Neural cell (in vitro differentiated cells): ENCODE data around the gene LBX2. TPM values are rescaled to one million over a fixed set of nuclear protein-coding genes. Genes with fewer than 3 reads are reported as not detected.
"Not testable (repeated sequence)": the region's sequence is repeated elsewhere in the genome, so short reads cannot be mapped to it uniquely, and the experiment has no call there.

ENCODE experiments used
- H2AFZ ChIP-seq: fragments of 200-600, 300-800 bp; sonication (generic), shearing (Covaris generic); 2 replicates; pipeline ENCODE4 v1.6.0; 2014; ENCODE audit warnings: low read depth, mild to moderate bottlenecking, antibody characterized with exemption, low read length, moderate library complexity
- H3F3A ChIP-seq: fragments of 200-600 bp; shearing (Covaris generic); 2 replicates; pipeline ENCODE4 v1.6.1; 2016; ENCODE audit warnings: mild to moderate bottlenecking, moderate library complexity, mixed read lengths, antibody characterized with exemption, low read length; ENCODE audit not compliant: insufficient read depth, poor library complexity, severe bottlenecking
- H3K27ac ChIP-seq: fragments of 200-600, 300-800 bp; sonication (generic), shearing (Covaris generic); 2 replicates; pipeline ENCODE4 v1.5.1; 2014; ENCODE audit warnings: mild to moderate bottlenecking, low read length, moderate library complexity
- H3K27me3 ChIP-seq: fragments of 300-800, 200-600 bp; sonication (generic), shearing (Covaris generic); 2 replicates; pipeline ENCODE4 v1.6.0; 2014; ENCODE audit warnings: mild to moderate bottlenecking, low read depth, low read length, moderate library complexity; ENCODE audit not compliant: insufficient read depth
- H3K36me3 ChIP-seq: fragments of 300-800, 200-600 bp; sonication (generic), shearing (Covaris generic); 2 replicates; pipeline ENCODE4 v1.5.1; 2014; ENCODE audit warnings: mild to moderate bottlenecking, antibody characterized with exemption, low read length, moderate library complexity; ENCODE audit not compliant: insufficient read depth
- H3K4me2 ChIP-seq: fragments of 300-800, 200-600 bp; sonication (generic), shearing (Covaris generic); 2 replicates; pipeline ENCODE4 v1.6.0; 2014; ENCODE audit warnings: mild to moderate bottlenecking, low read length
- H3K4me3 ChIP-seq: fragments of 300-800, 200-600 bp; sonication (generic), shearing (Covaris generic); 2 replicates; pipeline ENCODE4 v1.5.1; 2014; ENCODE audit warnings: mild to moderate bottlenecking, low read length, moderate library complexity
- H3K79me2 ChIP-seq: fragments of 200-600 bp; shearing (Covaris generic); replicated peaks from 2 replicates; pipeline ENCODE4 v1.6.0; 2014; ENCODE audit warnings: mild to moderate bottlenecking, low read length, moderate library complexity; ENCODE audit not compliant: insufficient read depth
- H3K9ac ChIP-seq: fragments of 300-800, 200-600 bp; sonication (generic), shearing (Covaris generic); 2 replicates; pipeline ENCODE4 v1.6.1; 2016; ENCODE audit warnings: mild to moderate bottlenecking, low read length, mixed read lengths
- H3K9me2 ChIP-seq: fragments of 200-600 bp; shearing (Covaris generic); 2 replicates; pipeline ENCODE4 v1.6.1; 2016; ENCODE audit warnings: mild to moderate bottlenecking, low read length, mixed read lengths; ENCODE audit not compliant: insufficient read depth
- H3K9me3 ChIP-seq: fragments of 200-600, 300-800 bp; sonication (generic), shearing (Covaris generic); 2 replicates; pipeline ENCODE4 v1.6.1; 2016; ENCODE audit warnings: mild to moderate bottlenecking, mixed run types, low read length, moderate library complexity, mixed read lengths
- H4K20me1 ChIP-seq: fragments of 200-600 bp; shearing (Covaris generic); 2 replicates; pipeline ENCODE4 v1.6.1; 2016; ENCODE audit warnings: mild to moderate bottlenecking, mixed run types; ENCODE audit not compliant: insufficient read depth
- EP300 ChIP-seq: fragments of 450-650 bp; conservative IDR thresholded peaks from 2 replicates; pipeline ENCODE4 v1.6.1; 2014; ENCODE audit warnings: antibody characterized with exemption, mild to moderate bottlenecking, moderate library complexity; ENCODE audit not compliant: poor library complexity, severe bottlenecking
- EZH2 ChIP-seq: fragments of 200-600, 300-800 bp; shearing (Covaris generic), sonication (generic); IDR thresholded peaks from 2 replicates; pipeline ENCODE4 v1.6.1; 2014; ENCODE audit warnings: antibody characterized with exemption, low read length, borderline replicate concordance, mild to moderate bottlenecking; ENCODE audit not compliant: insufficient read depth, poor library complexity, severe bottlenecking
- MXI1 ChIP-seq: fragments of 450-650 bp; conservative IDR thresholded peaks from 2 replicates; pipeline ENCODE4 v1.6.1; 2014; ENCODE audit warnings: antibody characterized with exemption, mild to moderate bottlenecking; ENCODE audit not compliant: poor library complexity, severe bottlenecking
- POLR2AphosphoS5 ChIP-seq: IDR thresholded peaks from 2 replicates; pipeline ENCODE4 v1.6.1; 2012
- RAD21 ChIP-seq: fragments of 450-650 bp; conservative IDR thresholded peaks from 2 replicates; pipeline ENCODE4 v1.6.1; 2014; ENCODE audit warnings: antibody characterized with exemption, mild to moderate bottlenecking, moderate library complexity
- SMC3 ChIP-seq: fragments of 450-650 bp; conservative IDR thresholded peaks from 2 replicates; pipeline ENCODE4 v1.6.1; 2014; ENCODE audit warnings: antibody characterized with exemption, mild to moderate bottlenecking, moderate library complexity; ENCODE audit not compliant: poor library complexity
- TAF1 ChIP-seq: IDR thresholded peaks from 2 replicates; pipeline ENCODE4 v1.6.1; 2012; ENCODE audit warnings: low read depth
- polyA plus RNA-seq: library from polyadenylated mRNA; depleted of rRNA; stranded (reverse); fragments of >200 nt; gene quantifications from 2 replicates; pipeline ENCODE4 v1.2.3, GENCODE V29; 2014
- TF ChIP-seq, protein P1 (sequence below): IDR thresholded peaks from 2 replicates; pipeline ENCODE4 v1.6.1; 2012; ENCODE audit warnings: borderline replicate concordance
- TF ChIP-seq, protein P2 (sequence below): fragments of 450-650 bp; IDR thresholded peaks from 2 replicates; pipeline ENCODE4 v1.5.1; 2014; ENCODE audit warnings: antibody characterized with exemption, mild to moderate bottlenecking, moderate library complexity; ENCODE audit not compliant: poor library complexity, severe bottlenecking

Gene LBX2
- polyA plus RNA-seq, 1 donor from 2014 or later: not detected

- no peaks in the 10 kb centered on the region for H3K9me2 ChIP-seq
- peak within 1 kb of the TSS; percentile 94 for H3K27ac ChIP-seq
- H2AFZ ChIP-seq: peak within 1 kb of the TSS; percentile 99
- peak; percentile 90 for TF ChIP-seq MXI1
- peak; percentile 52 for TF ChIP-seq EP300
- TF ChIP-seq, protein P1, sequence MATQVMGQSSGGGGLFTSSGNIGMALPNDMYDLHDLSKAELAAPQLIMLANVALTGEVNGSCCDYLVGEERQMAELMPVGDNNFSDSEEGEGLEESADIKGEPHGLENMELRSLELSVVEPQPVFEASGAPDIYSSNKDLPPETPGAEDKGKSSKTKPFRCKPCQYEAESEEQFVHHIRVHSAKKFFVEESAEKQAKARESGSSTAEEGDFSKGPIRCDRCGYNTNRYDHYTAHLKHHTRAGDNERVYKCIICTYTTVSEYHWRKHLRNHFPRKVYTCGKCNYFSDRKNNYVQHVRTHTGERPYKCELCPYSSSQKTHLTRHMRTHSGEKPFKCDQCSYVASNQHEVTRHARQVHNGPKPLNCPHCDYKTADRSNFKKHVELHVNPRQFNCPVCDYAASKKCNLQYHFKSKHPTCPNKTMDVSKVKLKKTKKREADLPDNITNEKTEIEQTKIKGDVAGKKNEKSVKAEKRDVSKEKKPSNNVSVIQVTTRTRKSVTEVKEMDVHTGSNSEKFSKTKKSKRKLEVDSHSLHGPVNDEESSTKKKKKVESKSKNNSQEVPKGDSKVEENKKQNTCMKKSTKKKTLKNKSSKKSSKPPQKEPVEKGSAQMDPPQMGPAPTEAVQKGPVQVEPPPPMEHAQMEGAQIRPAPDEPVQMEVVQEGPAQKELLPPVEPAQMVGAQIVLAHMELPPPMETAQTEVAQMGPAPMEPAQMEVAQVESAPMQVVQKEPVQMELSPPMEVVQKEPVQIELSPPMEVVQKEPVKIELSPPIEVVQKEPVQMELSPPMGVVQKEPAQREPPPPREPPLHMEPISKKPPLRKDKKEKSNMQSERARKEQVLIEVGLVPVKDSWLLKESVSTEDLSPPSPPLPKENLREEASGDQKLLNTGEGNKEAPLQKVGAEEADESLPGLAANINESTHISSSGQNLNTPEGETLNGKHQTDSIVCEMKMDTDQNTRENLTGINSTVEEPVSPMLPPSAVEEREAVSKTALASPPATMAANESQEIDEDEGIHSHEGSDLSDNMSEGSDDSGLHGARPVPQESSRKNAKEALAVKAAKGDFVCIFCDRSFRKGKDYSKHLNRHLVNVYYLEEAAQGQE: peak; percentile 83
- peak; percentile 91 for TF ChIP-seq TAF1
- TF ChIP-seq POLR2AphosphoS5: peak; percentile 99
- TF ChIP-seq SMC3: peak; percentile 41
- TF ChIP-seq, protein P2, sequence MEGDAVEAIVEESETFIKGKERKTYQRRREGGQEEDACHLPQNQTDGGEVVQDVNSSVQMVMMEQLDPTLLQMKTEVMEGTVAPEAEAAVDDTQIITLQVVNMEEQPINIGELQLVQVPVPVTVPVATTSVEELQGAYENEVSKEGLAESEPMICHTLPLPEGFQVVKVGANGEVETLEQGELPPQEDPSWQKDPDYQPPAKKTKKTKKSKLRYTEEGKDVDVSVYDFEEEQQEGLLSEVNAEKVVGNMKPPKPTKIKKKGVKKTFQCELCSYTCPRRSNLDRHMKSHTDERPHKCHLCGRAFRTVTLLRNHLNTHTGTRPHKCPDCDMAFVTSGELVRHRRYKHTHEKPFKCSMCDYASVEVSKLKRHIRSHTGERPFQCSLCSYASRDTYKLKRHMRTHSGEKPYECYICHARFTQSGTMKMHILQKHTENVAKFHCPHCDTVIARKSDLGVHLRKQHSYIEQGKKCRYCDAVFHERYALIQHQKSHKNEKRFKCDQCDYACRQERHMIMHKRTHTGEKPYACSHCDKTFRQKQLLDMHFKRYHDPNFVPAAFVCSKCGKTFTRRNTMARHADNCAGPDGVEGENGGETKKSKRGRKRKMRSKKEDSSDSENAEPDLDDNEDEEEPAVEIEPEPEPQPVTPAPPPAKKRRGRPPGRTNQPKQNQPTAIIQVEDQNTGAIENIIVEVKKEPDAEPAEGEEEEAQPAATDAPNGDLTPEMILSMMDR: peak; percentile 26
- TF ChIP-seq RAD21: no peak
- TF ChIP-seq EZH2: no peak
- H3F3A ChIP-seq: peaks cover 3% of the 10 kb centered on the region
- H3K79me2 ChIP-seq: no peaks in the 10 kb centered on the region
- H4K20me1 ChIP-seq: no peaks in the 10 kb centered on the region
- H3K4me3 ChIP-seq: peak within 1 kb of the TSS; percentile 83
- H3K27me3 ChIP-seq: no peaks in the 10 kb centered on the region
- peak within 1 kb of the TSS; percentile 84 for H3K9ac ChIP-seq
- H3K36me3 ChIP-seq: no peaks in the 10 kb centered on the region
- H3K9me3 ChIP-seq: no peaks in the 10 kb centered on the region
- H3K4me2 ChIP-seq: peak within 1 kb of the TSS; percentile 68
Observed at GRCh38 chr2:74472086-74472944, 27.1 kb downstream of the LBX2 start, which contains the start of gene MRPL53. TSS of gene MRPL53 (minus strand) at chr2:74472680. CDS start at chr2:74472660, 20 bp downstream.

GRCh38 chr2:74471332-74472065, 27.9 kb downstream of the LBX2 start:
- Histone ChIP-seq H2AFZ (peak overlapping the region; percentile 99), H3K79me2 (no peaks in the 10 kb centered on the region), H3F3A (peaks cover 3% of the 10 kb centered on the region), H3K36me3 (no peaks in the 10 kb centered on the region), H3K4me2 (peak overlapping the region; percentile 68), H3K27ac (peak overlapping the region; percentile 94), H3K9me3 (no peaks in the 10 kb centered on the region), H3K9me2 (no peaks in the 10 kb centered on the region), H3K4me3 (peak overlapping the region; percentile 83), H3K9ac (peak overlapping the region; percentile 84), H3K27me3 (no peaks in the 10 kb centered on the region), H4K20me1 (no peaks in the 10 kb centered on the region)
- TF ChIP-seq EP300 (no peak), SMC3 (no peak), TAF1 (no peak), RAD21 (no peak), EZH2 (no peak), MXI1 (no peak), POLR2AphosphoS5 (no peak)
- TF ChIP-seq, protein P2: no peak

DNA sequence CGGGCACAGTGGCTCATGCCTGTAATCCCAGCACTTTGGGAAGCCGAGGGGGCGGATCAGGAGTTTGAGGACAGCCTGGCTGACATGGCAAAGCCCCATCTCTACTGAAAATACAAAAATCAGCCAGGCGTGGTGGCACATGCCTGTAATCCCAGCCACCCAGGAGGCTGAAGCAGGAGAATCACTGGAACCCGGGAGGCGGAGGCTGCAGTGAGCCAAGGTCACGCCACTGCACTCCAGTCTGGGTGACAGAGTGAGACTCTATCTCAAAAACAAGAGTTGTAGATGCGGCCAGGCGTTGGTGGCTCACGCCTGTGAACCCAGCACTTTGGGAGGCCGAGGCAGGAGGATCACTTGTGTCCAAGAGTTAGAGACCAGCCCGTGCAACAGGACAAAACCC, 28.7 kb downstream of the LBX2 start:
- not testable (repeated sequence) for H4K20me1 ChIP-seq, H3K36me3 ChIP-seq, H3K4me2 ChIP-seq, H3K27ac ChIP-seq, H3K27me3 ChIP-seq, H3K9me2 ChIP-seq, H3K79me2 ChIP-seq, H3K9ac ChIP-seq, H2AFZ ChIP-seq, H3K4me3 ChIP-seq, H3F3A ChIP-seq, H3K9me3 ChIP-seq
